Measurements from ENCODE around the gene CD160. TPM values are rescaled to one million over a fixed set of nuclear protein-coding genes. Genes with fewer than 3 reads are reported as not detected.

Gene CD160
- total RNA-seq, 1 experiment from 2014 or later = not detected

- H3K9me3 ChIP-seq (ENCODE audit: control insufficient read depth, low read depth, low read length) = no peaks in the 10 kb centered on the region
- H3K4me3 Mint-ChIP-seq = no peak overlapping the region
Observed at GRCh38 chr1:145736191-145736590, 16.9 kb downstream of the CD160 start.

More at GRCh38 chr1:145736191-145736590, 16.9 kb downstream of the CD160 start:
- Histone ChIP-seq H3K4ac (ENCODE audit: low read depth, low read length) (no peak overlapping the region), H4K20me1 (ENCODE audit: control insufficient read depth, insufficient read depth, insufficient read length) (no peaks in the 10 kb centered on the region), H3K79me2 (ENCODE audit: insufficient read depth, low read length) (no peaks in the 10 kb centered on the region), H3K27me3 (ENCODE audit: insufficient read depth, low read length) (no peaks in the 10 kb centered on the region), H2AFZ (ENCODE audit: low read length) (no peak overlapping the region), H3K79me1 (ENCODE audit: insufficient read depth, low read depth, low read length, poor library complexity, severe bottlenecking) (no peaks in the 10 kb centered on the region), H2BK12ac (ENCODE audit: insufficient read length, low read depth, low read length) (no peak overlapping the region), H3K27ac (ENCODE audit: insufficient read length, low read depth, low read length) (no peak overlapping the region), H3K9ac (ENCODE audit: extremely low read depth, insufficient read length, low read length) (no peak overlapping the region), H4K8ac (replicated peaks; ENCODE audit: insufficient read length, low read depth, low read length) (no peak overlapping the region), H3K4me1 (ENCODE audit: insufficient read depth, low read length) (no peaks in the 10 kb centered on the region; the same call in 1 of the 2 replicates), H2BK15ac (ENCODE audit: low read depth, low read length) (no peak overlapping the region), H4K91ac (ENCODE audit: insufficient read length, low read depth, low read length) (no peak overlapping the region), H3K56ac (ENCODE audit: insufficient read length, low read depth, low read length) (no peak overlapping the region), H2BK120ac (ENCODE audit: low read depth, low read length, poor library complexity, severe bottlenecking) (no peak overlapping the region), H3K23ac (ENCODE audit: insufficient read length, low read depth, low read length) (no peak overlapping the region), H3K4me2 (ENCODE audit: insufficient read depth, insufficient read length, low read length) (no peak overlapping the region), H3K14ac (ENCODE audit: insufficient read depth, low read length) (no peak overlapping the region), H2BK20ac (ENCODE audit: low read depth, low read length, poor library complexity, severe bottlenecking) (no peak overlapping the region), H2AK5ac (ENCODE audit: insufficient read length, low read length) (no peak overlapping the region), H3K23me2 (ENCODE audit: insufficient read length, low read depth, low read length, poor library complexity, severe bottlenecking) (no peaks in the 10 kb centered on the region), H2BK5ac (ENCODE audit: insufficient read length, low read length) (no peak overlapping the region), H4K5ac (ENCODE audit: insufficient read length, low read depth, low read length) (no peak overlapping the region), H3T11ph (ENCODE audit: low read length) (no peak overlapping the region), H3K18ac (ENCODE audit: insufficient read length, low read depth, low read length) (no peak overlapping the region)
- Mint-ChIP-seq H3K36me3 (ENCODE audit: insufficient read depth in 1 of 3, low read depth in 3 of 3) (no peaks in the 10 kb centered on the region), H3K27ac (no peak overlapping the region), H3K4me1 (peaks cover 10% of the 10 kb centered on the region in 2 experiments), H3K27me3 (ENCODE audit: low read depth) (no peaks in the 10 kb centered on the region; the same call in 1 of the 2 replicates), H3K9me3 (no peaks in the 10 kb centered on the region)
- no peak for TF ChIP-seq CTCF (conservative IDR thresholded peaks at IDR 0.05)
- no peak for DNase-seq
- no CpG with 5 or more reads among the region's 1 CpG for WGBS (ENCODE audit: extremely low coverage, insufficient read length, low lambda C conversion rate)
